Endothelial cell of umbilical vein (primary cell): Measurements from ENCODE around the gene SCAPER.

ENCODE experiments used
- EZH2 ChIP-seq: IDR thresholded peaks from 2 replicates; pipeline ENCODE4 v1.6.1; 2012; ENCODE audit warnings: borderline replicate concordance, low read depth, mild to moderate bottlenecking, moderate library complexity, low read length, inconsistent platforms; ENCODE audit not compliant: severe bottlenecking
- TF ChIP-seq, protein P1 (sequence below), 2 donors: IDR thresholded peaks; 1 replicate in 1 of 2; 2 replicates in 1 of 2; pipeline ENCODE4 v1.5.1; 2011; ENCODE audit warnings: low read length in 2 of 2, mild to moderate bottlenecking in 2 of 2, moderate library complexity in 2 of 2, control low read depth in 1 of 2, inconsistent platforms in 1 of 2, low read depth in 1 of 2; ENCODE audit not compliant: insufficient read depth in 1 of 2; ENCODE audit errors: extremely low read depth in 1 of 2

DNA sequence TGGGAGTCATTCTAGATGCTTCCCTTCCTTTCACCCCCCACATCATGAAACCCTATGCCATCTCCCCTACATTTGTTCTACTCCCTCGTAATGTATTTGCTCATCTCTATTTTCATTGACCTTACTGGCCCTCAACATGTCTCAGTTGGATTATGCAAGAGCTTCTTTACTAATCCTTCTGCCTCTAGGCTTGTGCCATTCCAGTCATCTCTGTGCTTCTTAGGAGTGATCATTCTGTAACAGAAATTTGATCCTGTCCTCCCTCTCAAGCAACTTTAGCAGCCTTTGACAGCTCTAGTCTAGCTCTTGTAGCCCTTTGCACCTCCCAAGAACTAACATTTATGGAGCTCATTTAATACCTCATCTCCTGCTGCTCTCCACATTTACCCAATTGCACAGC lies 503.9 kb downstream of the SCAPER start:
- TF ChIP-seq, protein P1, sequence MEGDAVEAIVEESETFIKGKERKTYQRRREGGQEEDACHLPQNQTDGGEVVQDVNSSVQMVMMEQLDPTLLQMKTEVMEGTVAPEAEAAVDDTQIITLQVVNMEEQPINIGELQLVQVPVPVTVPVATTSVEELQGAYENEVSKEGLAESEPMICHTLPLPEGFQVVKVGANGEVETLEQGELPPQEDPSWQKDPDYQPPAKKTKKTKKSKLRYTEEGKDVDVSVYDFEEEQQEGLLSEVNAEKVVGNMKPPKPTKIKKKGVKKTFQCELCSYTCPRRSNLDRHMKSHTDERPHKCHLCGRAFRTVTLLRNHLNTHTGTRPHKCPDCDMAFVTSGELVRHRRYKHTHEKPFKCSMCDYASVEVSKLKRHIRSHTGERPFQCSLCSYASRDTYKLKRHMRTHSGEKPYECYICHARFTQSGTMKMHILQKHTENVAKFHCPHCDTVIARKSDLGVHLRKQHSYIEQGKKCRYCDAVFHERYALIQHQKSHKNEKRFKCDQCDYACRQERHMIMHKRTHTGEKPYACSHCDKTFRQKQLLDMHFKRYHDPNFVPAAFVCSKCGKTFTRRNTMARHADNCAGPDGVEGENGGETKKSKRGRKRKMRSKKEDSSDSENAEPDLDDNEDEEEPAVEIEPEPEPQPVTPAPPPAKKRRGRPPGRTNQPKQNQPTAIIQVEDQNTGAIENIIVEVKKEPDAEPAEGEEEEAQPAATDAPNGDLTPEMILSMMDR (IDR thresholded peaks at IDR 0.05; ENCODE audit: extremely low read depth in 1 of 2, insufficient read depth in 1 of 2, low read depth in 1 of 2, low read length in 2 of 2), result no peak
- TF ChIP-seq EZH2, result no peak
